Pancreas (tissue), 10 donors: ENCODE data around the gene PPP5C. TPM values are rescaled to one million over a fixed set of nuclear protein-coding genes. Genes with fewer than 3 reads are reported as not detected.
A peak's percentile ranks its signal among the peaks of the same experiment; 100 is the strongest.

Experiments used
- ATAC-seq, 4 donors: fragments of 200-7000 bp; cut with Tn5 transposase; one replicate each; pipeline versions ENCODE4 v1.8.0 to v1.9.1; 2020; ENCODE audit warnings: mild to moderate bottlenecking in 4 of 4, moderate library complexity in 4 of 4
- DNase-seq, 6 donors: peaks; one replicate each; pipeline ENCODE4 v3.0.0-alpha.2; 2020
- FAIRE-seq: peaks from 2 replicates; lab custom pipeline; 2012; peaks lifted over from hg19 to GRCh38; lab: Jason Lieb, UNC
- H3K27ac ChIP-seq, 4 donors: fragments of 200-600 bp; sonication (generic); 1 replicate in 3 of 4; 2 replicates in 1 of 4; pipeline versions ENCODE4 v1.5.0 to v1.8.0; 2020
- H3K27me3 ChIP-seq, 4 donors: fragments of 200-600 bp; one replicate each; pipeline ENCODE4 v1.8.0; 2021
- H3K36me3 ChIP-seq, 3 donors: fragments of 200-600 bp; sonication (generic) in 1 of 3; one replicate each; pipeline versions ENCODE4 v1.5.0 to v1.8.0; 2020 to 2021
- H3K4me1 ChIP-seq, 3 donors: fragments of 200-600 bp; one replicate each; pipeline ENCODE4 v1.8.0; 2021
- H3K4me3 ChIP-seq, 4 donors: fragments of 200-600 bp; sonication (generic) in 2 of 4; one replicate each; pipeline versions ENCODE4 v1.5.0 to v1.8.0; 2020 to 2021
- H3K9me3 ChIP-seq, 4 donors: fragments of 200-600 bp; one replicate each; pipeline ENCODE4 v1.8.0; 2021
- CTCF ChIP-seq, 4 donors: fragments of 200-600 bp; sonication (generic) in 3 of 4; IDR thresholded peaks; one replicate each; pipeline versions ENCODE4 v1.5.0 to v1.8.0; 2021; ENCODE audit warnings: antibody characterized with exemption in 4 of 4
- WGBS, 2 donors: extraction: QIAGEN DNeasy Blood & Tissue Kit; methylation state at CpG; one replicate each; pipeline ENCODE4 v1.1.7; 2013; 5-methylcytosine and 5-hydroxymethylcytosine counted together
- intact Hi-C, 3 donors: fragments of 100-400 bp; cut with DNase I; formaldehyde crosslinking; loops; one replicate each; pipeline versions ENCODE4 v1.11.1 to v1.14.2; 2022
- polyA plus RNA-seq, 2 donors: library from polyadenylated mRNA; stranded (reverse); fragments of 200-250 nt; gene quantifications; one replicate each; pipeline ENCODE4 v1.2.3, GENCODE V29; 2013
- total RNA-seq, 6 donors: library from RNA; stranded (reverse); fragmentation: NEBNext Ultra II Directional in 4 of 6; extraction: Animal tissue kit (Norgen Biotek cat#: 25700) in 4 of 6; gene quantifications; one replicate each; pipeline versions ENCODE4 v1.2.1 to v1.2.4, GENCODE V29; 2021 to 2023
- donor health status: healthy with polysubstance abuse.
- donor health status: DM: no; HTN: no; CAD: no; lungs with moderate emphysema.
- donor health status: DM: no; HTN: no; CAD: no.
- donor health status: control.
- donor health status: control.
- donor health status: Bipolar disorder and iron deficiency.
- donor health status: DM: yes; HTN: yes; CAD: no.
- donor health status: DM: no; HTN: no; CAD: no.
- donor health status: DM: no; HTN: no; CAD: no.
- donor health status: DM: yes; HTN: yes; CAD: no.

Gene PPP5C
- total and polyA plus RNA-seq, 8 donors: 16.7 to 53.9 (median 23.8) TPM

GRCh38 chr19:46361915-46362314, 15.0 kb downstream of the PPP5C start:
- DNase-seq (no peak), FAIRE-seq (no peak), ATAC-seq (no peak)
- H3K27ac ChIP-seq: no peak overlapping the region
- no peak for TF ChIP-seq CTCF (IDR thresholded peaks at IDR 0.05)
- H3K9me3 ChIP-seq: no peaks in the 10 kb centered on the region
- 66 to 70% methylated on average over 2 of the region's 2 CpGs for WGBS, 2 donors
- peaks cover 0 to 7% (median 2%) of the 10 kb centered on the region in 3 donors for H3K4me1 ChIP-seq
- H3K36me3 ChIP-seq: peaks cover 0 to 17% (median 0%) of the 10 kb centered on the region in 3 donors
- intact Hi-C loops: no loop called here
- no peaks in the 10 kb centered on the region for H3K27me3 ChIP-seq
- H3K4me3 ChIP-seq: no peak overlapping the region

GRCh38 chr19:46364359-46364758, 17.5 kb downstream of the PPP5C start:
- Histone ChIP-seq H3K27ac (no peak overlapping the region), H3K36me3 (peaks cover 0 to 17% (median 0%) of the 10 kb centered on the region in 3 donors), H3K27me3 (no peaks in the 10 kb centered on the region), H3K4me3 (no peak overlapping the region), H3K4me1 (no peaks in the 10 kb centered on the region), H3K9me3 (no peaks in the 10 kb centered on the region)
- intact Hi-C loops: no loop called here
- no peak for TF ChIP-seq CTCF (IDR thresholded peaks at IDR 0.05)
- 88 to 90% methylated on average over 2 of the region's 2 CpGs for WGBS, 2 donors
- FAIRE-seq: no peak
- no peak for DNase-seq
- ATAC-seq: no peak

- intact Hi-C loops: no loop called here
Observed at GRCh38 chr19:46365561-46365960, 18.7 kb downstream of the PPP5C start.

GRCh38 chr19:46366620-46367292, 19.9 kb downstream of the PPP5C start:
- intact Hi-C loops: no loop called here
- FAIRE-seq (no peak), ATAC-seq (peak in 1 of 4 donors; percentile 29), DNase-seq (no peak)
- H3K4me1 ChIP-seq: no peaks in the 10 kb centered on the region
- WGBS, 2 donors: 76 to 77% methylated on average over 9 of the region's 9 CpGs
- H3K4me3 ChIP-seq: no peak overlapping the region
- no peak overlapping the region for H3K27ac ChIP-seq
- no peaks in the 10 kb centered on the region for H3K27me3 ChIP-seq
- H3K9me3 ChIP-seq: no peaks in the 10 kb centered on the region
- H3K36me3 ChIP-seq: peaks cover 0 to 17% (median 0%) of the 10 kb centered on the region in 3 donors
- no peak for TF ChIP-seq CTCF (IDR thresholded peaks at IDR 0.05)

More at GRCh38 chr19:46365561-46365960, 18.7 kb downstream of the PPP5C start:
- H3K27ac ChIP-seq: no peak overlapping the region
- H3K4me3 ChIP-seq: no peak overlapping the region
- FAIRE-seq (no peak), DNase-seq (no peak), ATAC-seq (no peak)
- no peak for TF ChIP-seq CTCF (IDR thresholded peaks at IDR 0.05)
- 82 to 90% methylated on average over 4 of the region's 4 CpGs for WGBS, 2 donors
- no peaks in the 10 kb centered on the region for H3K4me1 ChIP-seq
- H3K36me3 ChIP-seq: peaks cover 0 to 17% (median 0%) of the 10 kb centered on the region in 3 donors
- H3K27me3 ChIP-seq: no peaks in the 10 kb centered on the region
- H3K9me3 ChIP-seq: no peaks in the 10 kb centered on the region

- Histone ChIP-seq H3K9me3 (no peaks in the 10 kb centered on the region), H3K27ac (no peak overlapping the region), H3K36me3 (peaks cover 0 to 17% (median 0%) of the 10 kb centered on the region in 3 donors), H3K4me3 (no peak overlapping the region), H3K27me3 (no peaks in the 10 kb centered on the region), H3K4me1 (peaks cover 0 to 3% (median 2%) of the 10 kb centered on the region in 3 donors)
- WGBS, 2 donors: 87 to 96% methylated on average over 5 of the region's 5 CpGs
- intact Hi-C loops: no loop called here
- ATAC-seq (no peak), DNase-seq (peak in 1 of 6 donors; percentile 28), FAIRE-seq (no peak)
- TF ChIP-seq CTCF (IDR thresholded peaks at IDR 0.05): no peak
Observed at GRCh38 chr19:46367426-46367825, 20.5 kb downstream of the PPP5C start.
